ENCODE measurements around the gene SLC25A39. TPM values are rescaled to one million over a fixed set of nuclear protein-coding genes. Genes with fewer than 3 reads are reported as not detected.
A peak's percentile ranks its signal among the peaks of the same experiment; 100 is the strongest.
"Not testable (repeated sequence)": the region's sequence is repeated elsewhere in the genome, so short reads cannot be mapped to it uniquely, and the experiment has no call there.

Gene SLC25A39
- polyA plus RNA-seq, 1 of the 3 experiments (the other 2 are of a cell fraction), result 131 TPM

- no peaks in the 10 kb centered on the region for H3K27me3 ChIP-seq (ENCODE audit: insufficient read depth)
- no peak overlapping the region for H3K4me2 ChIP-seq
- H3K79me2 ChIP-seq (ENCODE audit: insufficient read depth), result peaks cover 21% of the 10 kb centered on the region
- H4K20me1 ChIP-seq (ENCODE audit: insufficient read depth), result peaks cover 7% of the 10 kb centered on the region; the same call in 1 of the 2 replicates
- TF ChIP-seq CHD2 (IDR thresholded peaks at IDR 0.05; ENCODE audit: low read length, partially characterized antibody) (no peak), USF1 (IDR thresholded peaks at IDR 0.05; ENCODE audit: borderline replicate concordance, low read depth) (peak; percentile 46; the same call in 1 of the 2 replicates)
- no peak overlapping the region for H2AFZ ChIP-seq (ENCODE audit: low read depth)
- no peaks in the 10 kb centered on the region for H3F3A ChIP-seq (replicated peaks; ENCODE audit: insufficient read depth)
- H3K4me3 ChIP-seq (ENCODE audit: low read depth in 2 of 2, low read length in 1 of 2), result no peak overlapping the region
- ChIA-PET CTCF (interaction anchor here (1.2 to 5.4 kb wide), 3 partner anchors 13 to 138 kb away, joined by 3 to 85 read pairs (median 26); partner anchors contain the start of gene FAM171A2), POLR2A (no interaction called here)
- H3K27ac ChIP-seq (ENCODE audit: low read depth in 2 of 2, low read length in 1 of 2), result no peak overlapping the region
- H3K9ac ChIP-seq, result no peak overlapping the region
- 83% methylated on average over 5 of the region's 9 CpGs for WGBS (ENCODE audit: low lambda C conversion rate)
- H3K9me3 ChIP-seq, result no peaks in the 10 kb centered on the region
- H3K4me1 ChIP-seq (ENCODE audit: control insufficient read depth in 1 of 2, insufficient read depth in 2 of 2, low read depth in 1 of 2, low read length in 1 of 2), result peaks cover 0 to 13% of the 10 kb centered on the region in 2 experiments; a peak in 1 of 4 replicates
- no peak for DNase-seq
- no peaks in the 10 kb centered on the region for H3K9me2 ChIP-seq
- peaks cover 0 to 35% of the 10 kb centered on the region in 2 experiments for H3K36me3 ChIP-seq (replicated peaks in 1 of 2; ENCODE audit: control insufficient read depth in 1 of 2, insufficient read depth in 2 of 2, low read length in 1 of 2)
Measured at GRCh38 chr17:44348234-44348987, 23.8 kb upstream of the SLC25A39 start.

GRCh38 chr17:44347206-44348055 is 22.8 kb upstream of the SLC25A39 start:
- H3K9ac ChIP-seq; H3K4me3 ChIP-seq (ENCODE audit: low read depth in 2 of 2, low read length in 1 of 2); H4K20me1 ChIP-seq (ENCODE audit: insufficient read depth); H3K9me2 ChIP-seq; POLR2A ChIA-PET; H3K27ac ChIP-seq (ENCODE audit: low read depth in 2 of 2, low read length in 1 of 2); H3K27me3 ChIP-seq (ENCODE audit: insufficient read depth); DNase-seq; H3K9me3 ChIP-seq; H2AFZ ChIP-seq (ENCODE audit: low read depth); H3F3A ChIP-seq (replicated peaks; ENCODE audit: insufficient read depth); H3K4me2 ChIP-seq: not testable (repeated sequence)
- WGBS (ENCODE audit: low lambda C conversion rate), result 85% methylated on average over 18 of the region's 18 CpGs
- H3K36me3 ChIP-seq (replicated peaks in 1 of 2; ENCODE audit: control insufficient read depth in 1 of 2, insufficient read depth in 2 of 2, low read length in 1 of 2), result peaks cover 0 to 26% of the 10 kb centered on the region in 2 experiments
- CTCF ChIA-PET, result interaction anchor here (1.2 to 5.4 kb wide), 2 partner anchors 14 to 137 kb away, joined by 3 to 85 read pairs; partner anchors contain the start of gene FAM171A2
- H3K4me1 ChIP-seq (ENCODE audit: control insufficient read depth in 1 of 2, insufficient read depth in 2 of 2, low read depth in 1 of 2, low read length in 1 of 2), result peaks cover 0 to 13% of the 10 kb centered on the region in 2 experiments; a peak in 1 of 4 replicates
- H3K79me2 ChIP-seq (ENCODE audit: insufficient read depth), result peaks cover 21% of the 10 kb centered on the region

- H3K36me3 ChIP-seq (replicated peaks in 1 of 2; ENCODE audit: control insufficient read depth in 1 of 2, insufficient read depth in 2 of 2, low read length in 1 of 2), result peaks cover 0 to 15% of the 10 kb centered on the region in 2 experiments
- H3K4me2 ChIP-seq, result peak overlapping the region; percentile 97
- peaks cover 0 to 13% of the 10 kb centered on the region in 2 experiments; a peak in 1 of 4 replicates for H3K4me1 ChIP-seq (ENCODE audit: control insufficient read depth in 1 of 2, insufficient read depth in 2 of 2, low read depth in 1 of 2, low read length in 1 of 2)
- H3K27ac ChIP-seq (ENCODE audit: low read depth in 2 of 2, low read length in 1 of 2), result peak overlapping the region in 1 of 2 experiments; percentile 40; a peak in 1 of 4 replicates
- H3K9ac ChIP-seq, result peak overlapping the region; percentile 84
- H2AFZ ChIP-seq (ENCODE audit: low read depth), result no peak overlapping the region
- no peaks in the 10 kb centered on the region for H3K9me2 ChIP-seq
- no peaks in the 10 kb centered on the region for H3K27me3 ChIP-seq (ENCODE audit: insufficient read depth)
- H3F3A ChIP-seq (replicated peaks; ENCODE audit: insufficient read depth), result no peaks in the 10 kb centered on the region
- H3K4me3 ChIP-seq (ENCODE audit: low read depth in 2 of 2, low read length in 1 of 2), result peak overlapping the region; percentile 83 to 98
- DNase-seq, result peak; percentile 33
- WGBS (ENCODE audit: low lambda C conversion rate), result 82% methylated on average over 10 of the region's 13 CpGs
- ChIA-PET CTCF (interaction anchor here (0.8 to 3.6 kb wide), 22 partner anchors 11 to 437 kb away, joined by 3 to 53 read pairs (median 6); partner anchors contain the start of genes FAM171A2, HDAC5, SLC25A39 and TMUB2), POLR2A (interaction anchor here (0.7 to 1.6 kb wide), 6 partner anchors 13 to 153 kb away, joined by 3 to 7 read pairs (median 3); partner anchors contain the start of genes FAM171A2 and SLC25A39)
- H3K79me2 ChIP-seq (ENCODE audit: insufficient read depth), result peaks cover 21% of the 10 kb centered on the region
- H4K20me1 ChIP-seq (ENCODE audit: insufficient read depth), result peaks cover 7% of the 10 kb centered on the region; the same call in 1 of the 2 replicates
- H3K9me3 ChIP-seq, result no peaks in the 10 kb centered on the region
- TF ChIP-seq RXRA (IDR thresholded peaks at IDR 0.05; ENCODE audit: borderline replicate concordance, low read depth), result no peak
- TF ChIP-seq RCOR1 (IDR thresholded peaks at IDR 0.05; ENCODE audit: low read length), result no peak
- no peak for TF ChIP-seq FOXM1 (IDR thresholded peaks at IDR 0.05; ENCODE audit: low read depth)
- no peak for TF ChIP-seq FOSL2 (IDR thresholded peaks at IDR 0.05; ENCODE audit: borderline replicate concordance, low read depth)
- no peak for TF ChIP-seq PBX3 (IDR thresholded peaks at IDR 0.05)
- TF ChIP-seq USF2 (IDR thresholded peaks at IDR 0.05; ENCODE audit: borderline replicate concordance, low read depth, low read length), result no peak
- no peak for TF ChIP-seq USF1 (IDR thresholded peaks at IDR 0.05; ENCODE audit: borderline replicate concordance, low read depth)
- no peak for TF ChIP-seq RAD21 (IDR thresholded peaks at IDR 0.05; ENCODE audit: low read length)
- TF ChIP-seq SMC3 (IDR thresholded peaks at IDR 0.05; ENCODE audit: low read depth, low read length), result no peak
- TF ChIP-seq GATA2 (CRISPR knock-in tag; IDR thresholded peaks at IDR 0.05), result no peak
Measured at GRCh38 chr17:44346064-44346844, 21.6 kb upstream of the SLC25A39 start.

All from SK-N-SH (cell line).